Psoas muscle (tissue), 8 donors: ENCODE data around the gene DAB2IP. TPM values are rescaled to one million over a fixed set of nuclear protein-coding genes. Genes with fewer than 3 reads are reported as not detected.

ENCODE experiments used
- ATAC-seq, 4 donors: fragments of 200-7000 bp; cut with Tn5 transposase; one replicate each; pipeline ENCODE4 v1.9.1; 2020; ENCODE audit warnings: moderate library complexity in 3 of 4, mild to moderate bottlenecking in 2 of 4
- DNase-seq, 2 donors: peaks; one replicate each; pipeline ENCODE4 v3.0.0-alpha.2; 2020
- H3K27ac ChIP-seq: fragments of 200-600 bp; one replicate; pipeline ENCODE4 v1.8.0; 2022
- H3K27me3 ChIP-seq, 3 donors: fragments of 200-600 bp in 1 of 3; one replicate each; pipeline versions ENCODE4 v1.6.1 to v1.8.0; 2013 to 2022; ENCODE audit warnings: low read length in 2 of 3, mild to moderate bottlenecking in 2 of 3, moderate library complexity in 1 of 3; ENCODE audit not compliant: insufficient read depth in 3 of 3
- H3K36me3 ChIP-seq, 2 donors: fragments of 200-600 bp in 1 of 2; one replicate each; pipeline versions ENCODE4 v1.6.1 to v1.8.0; 2013 to 2022; ENCODE audit warnings: low read depth in 1 of 2, mild to moderate bottlenecking in 1 of 2, moderate library complexity in 1 of 2; ENCODE audit not compliant: insufficient read depth in 1 of 2
- H3K4me1 ChIP-seq: fragments of 200-600 bp; one replicate; pipeline ENCODE4 v1.8.0; 2022
- H3K4me3 ChIP-seq: fragments of 200-600 bp; one replicate; pipeline ENCODE4 v1.8.0; 2022; ENCODE audit warnings: mild to moderate bottlenecking
- H3K9me3 ChIP-seq: fragments of 200-600 bp; one replicate; pipeline ENCODE4 v1.8.0; 2022
- WGBS, 3 donors: extraction: QIAGEN DNeasy Blood & Tissue Kit; methylation state at CpG; one replicate each; pipeline versions ENCODE4 v1.1.6 to v1.1.7; 2013; 5-methylcytosine and 5-hydroxymethylcytosine counted together
- intact Hi-C, 2 donors: fragments of 100-400 bp; cut with DNase I; formaldehyde crosslinking; loops; one replicate each; pipeline versions ENCODE4 v1.11.0 to v1.14.2; 2022
- polyA plus RNA-seq, 3 donors: library from polyadenylated mRNA; stranded (reverse); fragments of 200-250 nt; gene quantifications; one replicate each; pipeline ENCODE4 v1.2.3, GENCODE V29; 2013
- total RNA-seq, 4 donors: library from RNA; stranded (reverse); fragmentation: NEBNext Ultra II Directional in 2 of 4; extraction: Animal tissue kit (Norgen Biotek cat#: 25700) in 2 of 4; gene quantifications; one replicate each; pipeline versions ENCODE4 v1.2.1 to v1.2.4, GENCODE V29; 2021 to 2023
- TF ChIP-seq, protein P1 (sequence below): fragments of 200-600 bp; IDR thresholded peaks from one replicate; pipeline ENCODE4 v1.8.0; 2022; ENCODE audit warnings: antibody characterized with exemption
- donor health status: healthy with polysubstance abuse.
- donor health status: DM: no; HTN: no; CAD: no; lungs with moderate emphysema.
- donor health status: Bipolar disorder and iron deficiency.
- donor health status: healthy.
- donor health status: DM: yes; HTN: yes; CAD: no.
- donor health status: DM: no; HTN: no; CAD: no.
- donor health status: DM: no; HTN: no; CAD: no.
- donor health status: DM: yes; HTN: yes; CAD: no.

The DAB2IP gene
- total and polyA plus RNA-seq, 7 donors: 14.1 to 66.2 (median 33.4) TPM

- Histone ChIP-seq H3K27me3 (no peaks in the 10 kb centered on the region), H3K36me3 (peaks cover 4 to 91% of the 10 kb centered on the region in 2 donors), H3K27ac (peak overlapping the region; percentile 50), H3K4me1 (peaks cover 13% of the 10 kb centered on the region), H3K9me3 (no peaks in the 10 kb centered on the region), H3K4me3 (no peak overlapping the region)
- 53 to 68% (median 56%) methylated on average over 8 of the region's 8 CpGs for WGBS, 3 donors
- ATAC-seq: peak; percentile 20 to 86 (median 52)
- intact Hi-C loops: loop anchor here in 1 of 2 donors (2.0 kb wide), 1 partner anchor 16 kb away; no protein-coding TSS in a partner anchor
- TF ChIP-seq, protein P1, sequence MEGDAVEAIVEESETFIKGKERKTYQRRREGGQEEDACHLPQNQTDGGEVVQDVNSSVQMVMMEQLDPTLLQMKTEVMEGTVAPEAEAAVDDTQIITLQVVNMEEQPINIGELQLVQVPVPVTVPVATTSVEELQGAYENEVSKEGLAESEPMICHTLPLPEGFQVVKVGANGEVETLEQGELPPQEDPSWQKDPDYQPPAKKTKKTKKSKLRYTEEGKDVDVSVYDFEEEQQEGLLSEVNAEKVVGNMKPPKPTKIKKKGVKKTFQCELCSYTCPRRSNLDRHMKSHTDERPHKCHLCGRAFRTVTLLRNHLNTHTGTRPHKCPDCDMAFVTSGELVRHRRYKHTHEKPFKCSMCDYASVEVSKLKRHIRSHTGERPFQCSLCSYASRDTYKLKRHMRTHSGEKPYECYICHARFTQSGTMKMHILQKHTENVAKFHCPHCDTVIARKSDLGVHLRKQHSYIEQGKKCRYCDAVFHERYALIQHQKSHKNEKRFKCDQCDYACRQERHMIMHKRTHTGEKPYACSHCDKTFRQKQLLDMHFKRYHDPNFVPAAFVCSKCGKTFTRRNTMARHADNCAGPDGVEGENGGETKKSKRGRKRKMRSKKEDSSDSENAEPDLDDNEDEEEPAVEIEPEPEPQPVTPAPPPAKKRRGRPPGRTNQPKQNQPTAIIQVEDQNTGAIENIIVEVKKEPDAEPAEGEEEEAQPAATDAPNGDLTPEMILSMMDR: no peak
- peak; percentile 61 to 66 for DNase-seq
These were observed 113.9 kb downstream of the DAB2IP start for GRCh38 chr9:121765021-121765950.

- peak in 1 of 2 donors; percentile 30 for DNase-seq
- H3K9me3 ChIP-seq: no peaks in the 10 kb centered on the region
- H3K4me3 ChIP-seq: no peak overlapping the region
- WGBS, 3 donors: 82 to 93% (median 90%) methylated on average over 18 to 19 of the region's 19 CpGs
- TF ChIP-seq, protein P1: no peak
- intact Hi-C loops: no loop called here
- no peaks in the 10 kb centered on the region for H3K27me3 ChIP-seq
- no peak for ATAC-seq
- peaks cover 4 to 91% of the 10 kb centered on the region in 2 donors for H3K36me3 ChIP-seq
- peak overlapping the region; percentile 50 for H3K27ac ChIP-seq
- H3K4me1 ChIP-seq: peaks cover 16% of the 10 kb centered on the region
These were observed 114.7 kb downstream of the DAB2IP start for GRCh38 chr9:121766081-121766683.

DNA sequence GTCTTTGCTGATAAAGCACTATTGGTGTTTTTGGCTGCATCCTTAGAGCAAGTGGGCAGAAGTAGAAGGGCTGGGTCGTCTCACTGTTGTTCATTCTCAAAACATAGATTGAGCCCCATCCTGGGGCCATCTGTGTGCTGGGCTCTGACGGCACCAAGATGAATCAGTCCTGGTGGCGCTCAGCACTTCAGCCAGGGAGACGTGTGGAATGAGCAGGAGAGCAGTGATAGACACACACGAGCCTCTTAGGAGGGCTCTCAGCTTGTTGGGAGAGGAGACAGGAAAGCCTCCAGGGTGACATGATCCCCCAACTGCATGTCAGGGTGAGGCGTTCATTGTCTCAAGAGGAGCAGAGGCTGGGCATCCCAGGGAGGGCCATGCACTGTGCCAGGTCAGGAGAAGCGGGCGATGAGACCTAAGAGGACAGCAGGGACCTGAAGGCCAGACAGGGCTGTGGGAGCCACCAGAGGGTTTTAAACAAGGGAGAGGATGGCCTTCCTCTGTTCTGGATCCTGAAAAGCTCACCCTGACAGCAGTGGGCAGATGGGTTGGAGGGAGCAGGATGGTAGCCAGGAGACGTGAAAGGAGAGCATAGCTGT, 115.8 kb downstream of the DAB2IP start:
- Histone ChIP-seq H3K4me1 (peaks cover 26% of the 10 kb centered on the region), H3K4me3 (no peak overlapping the region), H3K36me3 (peaks cover 4 to 90% of the 10 kb centered on the region in 2 donors), H3K9me3 (no peaks in the 10 kb centered on the region), H3K27me3 (no peaks in the 10 kb centered on the region), H3K27ac (no peak overlapping the region)
- intact Hi-C loops: no loop called here
- DNase-seq: peak in 1 of 2 donors; percentile 18
- TF ChIP-seq, protein P1: no peak
- ATAC-seq: no peak
- 86 to 93% (median 90%) methylated on average over 9 of the region's 9 CpGs for WGBS, 3 donors

GRCh38 chr9:121768416-121769015, 117.1 kb downstream of the DAB2IP start:
- Histone ChIP-seq H3K27me3 (no peaks in the 10 kb centered on the region), H3K9me3 (no peaks in the 10 kb centered on the region), H3K4me3 (no peak overlapping the region), H3K36me3 (peaks cover 4 to 90% of the 10 kb centered on the region in 2 donors), H3K4me1 (peaks cover 37% of the 10 kb centered on the region), H3K27ac (no peak overlapping the region)
- WGBS, 3 donors: 70 to 82% (median 76%) methylated on average over 15 of the region's 15 CpGs
- TF ChIP-seq, protein P1: no peak
- intact Hi-C loops: no loop called here
- ATAC-seq (no peak), DNase-seq (peak in 1 of 2 donors; percentile 34)
